DND-41 (cell line): ENCODE results near the gene CENPC.

ENCODE experiments used
- CTCF ChIP-seq: IDR thresholded peaks from 2 replicates; pipeline ENCODE4 v1.5.1; 2012; ENCODE audit warnings: borderline replicate concordance, low read length, moderate library complexity, mild to moderate bottlenecking; ENCODE audit not compliant: poor library complexity, severe bottlenecking; ENCODE audit errors: extremely low read depth
- EZH2 ChIP-seq: IDR thresholded peaks from 3 replicates; pipeline ENCODE4 v1.6.1; 2012; ENCODE audit warnings: borderline replicate concordance, low read depth, mild to moderate bottlenecking, moderate library complexity, low read length, inconsistent platforms; ENCODE audit not compliant: severe bottlenecking

DNA sequence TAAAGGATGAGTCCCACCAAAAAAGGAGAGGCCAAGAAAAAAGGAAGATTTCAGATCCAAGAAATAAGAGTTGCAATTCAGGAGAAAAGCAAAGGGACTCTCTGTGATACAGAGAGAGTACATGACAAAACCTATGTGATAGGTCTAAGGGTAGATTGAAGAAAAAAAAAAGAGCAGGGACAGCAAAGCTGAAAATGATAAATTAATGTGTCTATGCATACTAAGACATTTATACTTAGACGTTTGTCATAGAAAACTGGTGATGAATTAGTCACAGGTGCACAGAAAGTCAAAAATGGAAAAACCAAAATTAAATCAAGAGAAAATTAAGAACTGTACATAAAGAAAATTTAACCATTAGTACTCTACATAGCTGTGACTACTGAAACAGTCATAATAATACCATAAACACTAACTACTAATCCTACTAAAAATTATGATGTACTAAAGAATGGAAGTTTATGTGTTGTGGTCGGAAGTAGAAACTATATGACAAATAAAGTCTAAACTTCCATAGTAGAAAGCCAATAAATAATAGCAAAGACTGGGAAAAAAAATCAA is 9.9 kb downstream of the CENPC start:
- TF ChIP-seq CTCF = no peak
- no peak for TF ChIP-seq EZH2
